ENCODE data around the gene CASP2. TPM values are rescaled to one million over a fixed set of nuclear protein-coding genes. Genes with fewer than 3 reads are reported as not detected.

The CASP2 gene
- total RNA-seq, 1 donor from 2014 or later: 62.2 TPM

GRCh38 chr7:143320620-143321019, 32.5 kb downstream of the CASP2 start:
- Mint-ChIP-seq H3K36me3 (ENCODE audit: low read depth) (no peaks in the 10 kb centered on the region), H3K4me1 (peaks cover 17% of the 10 kb centered on the region), H3K27me3 (no peaks in the 10 kb centered on the region), H3K4me3 (no peak overlapping the region), H3K9me3 (no peaks in the 10 kb centered on the region), H3K27ac (no peak overlapping the region)
- CTCF ChIA-PET: no interaction called here
- ATAC-seq (ENCODE audit: low read depth) (no peak), DNase-seq (no peak)
- intact Hi-C loops (cut with micrococcal nuclease): no loop called here
- POLR2A ChIA-PET: no interaction called here
- TF ChIP-seq, protein P1, sequence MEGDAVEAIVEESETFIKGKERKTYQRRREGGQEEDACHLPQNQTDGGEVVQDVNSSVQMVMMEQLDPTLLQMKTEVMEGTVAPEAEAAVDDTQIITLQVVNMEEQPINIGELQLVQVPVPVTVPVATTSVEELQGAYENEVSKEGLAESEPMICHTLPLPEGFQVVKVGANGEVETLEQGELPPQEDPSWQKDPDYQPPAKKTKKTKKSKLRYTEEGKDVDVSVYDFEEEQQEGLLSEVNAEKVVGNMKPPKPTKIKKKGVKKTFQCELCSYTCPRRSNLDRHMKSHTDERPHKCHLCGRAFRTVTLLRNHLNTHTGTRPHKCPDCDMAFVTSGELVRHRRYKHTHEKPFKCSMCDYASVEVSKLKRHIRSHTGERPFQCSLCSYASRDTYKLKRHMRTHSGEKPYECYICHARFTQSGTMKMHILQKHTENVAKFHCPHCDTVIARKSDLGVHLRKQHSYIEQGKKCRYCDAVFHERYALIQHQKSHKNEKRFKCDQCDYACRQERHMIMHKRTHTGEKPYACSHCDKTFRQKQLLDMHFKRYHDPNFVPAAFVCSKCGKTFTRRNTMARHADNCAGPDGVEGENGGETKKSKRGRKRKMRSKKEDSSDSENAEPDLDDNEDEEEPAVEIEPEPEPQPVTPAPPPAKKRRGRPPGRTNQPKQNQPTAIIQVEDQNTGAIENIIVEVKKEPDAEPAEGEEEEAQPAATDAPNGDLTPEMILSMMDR (IDR thresholded peaks at IDR 0.05): no peak

DNA sequence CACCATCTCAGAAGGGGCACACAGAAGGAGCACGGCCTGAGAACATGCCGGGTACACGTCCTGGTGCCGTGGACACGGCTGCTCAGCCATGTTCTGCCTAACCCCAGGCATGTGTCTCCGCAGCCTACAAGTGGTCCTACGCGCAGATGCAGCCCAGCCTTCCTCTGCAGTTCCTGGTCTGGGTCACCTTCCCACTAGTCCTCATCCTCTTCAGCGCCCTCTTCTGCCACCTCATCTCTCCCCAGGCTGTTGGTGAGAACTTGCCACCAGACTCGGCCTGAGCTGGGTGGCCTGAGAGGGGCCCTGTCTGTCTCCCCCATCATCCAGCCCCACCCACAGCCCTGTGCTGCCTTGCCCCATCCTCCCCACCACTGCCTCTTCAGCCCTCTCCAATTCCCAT, 33.1 kb downstream of the CASP2 start:
- ChIA-PET POLR2A (no interaction called here), CTCF (no interaction called here)
- DNase-seq (no peak), ATAC-seq (ENCODE audit: low read depth) (no peak)
- intact Hi-C loops (cut with micrococcal nuclease): no loop called here
- H3K27me3 Mint-ChIP-seq: no peaks in the 10 kb centered on the region
- H3K36me3 Mint-ChIP-seq (ENCODE audit: low read depth): no peaks in the 10 kb centered on the region
- TF ChIP-seq, protein P1 (IDR thresholded peaks at IDR 0.05): no peak
- H3K27ac Mint-ChIP-seq: no peak overlapping the region
- H3K4me3 Mint-ChIP-seq: no peak overlapping the region
- H3K9me3 Mint-ChIP-seq: no peaks in the 10 kb centered on the region
- H3K4me1 Mint-ChIP-seq: peaks cover 23% of the 10 kb centered on the region

DNA sequence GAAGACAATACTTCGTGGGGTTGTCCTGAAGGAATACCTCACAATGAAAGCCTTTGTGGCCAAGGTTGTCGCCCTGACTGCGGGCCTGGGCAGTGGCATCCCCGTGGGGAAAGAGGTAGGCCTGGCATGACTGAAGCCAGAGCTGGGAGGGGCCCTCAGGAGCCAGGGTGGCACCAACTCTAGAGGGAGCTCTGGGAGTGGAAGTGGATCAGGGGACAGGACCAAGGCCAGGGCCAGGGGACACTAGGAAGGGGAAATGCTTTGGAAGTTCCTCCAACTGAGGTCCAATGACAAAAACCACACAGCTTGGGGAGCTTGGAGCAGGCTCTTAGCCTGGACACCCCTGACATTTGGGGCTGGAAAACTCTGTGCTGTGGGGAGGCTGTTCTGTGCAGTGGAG, 33.6 kb downstream of the CASP2 start:
- TF ChIP-seq, protein P1 (IDR thresholded peaks at IDR 0.05): no peak
- CTCF ChIA-PET: no interaction called here
- Mint-ChIP-seq H3K27ac (no peak overlapping the region), H3K9me3 (no peaks in the 10 kb centered on the region), H3K4me3 (no peak overlapping the region), H3K27me3 (no peaks in the 10 kb centered on the region), H3K4me1 (peaks cover 27% of the 10 kb centered on the region), H3K36me3 (ENCODE audit: low read depth) (no peaks in the 10 kb centered on the region)
- intact Hi-C loops (cut with micrococcal nuclease): no loop called here
- POLR2A ChIA-PET: no interaction called here
- ATAC-seq (ENCODE audit: low read depth) (no peak), DNase-seq (no peak)

DNA sequence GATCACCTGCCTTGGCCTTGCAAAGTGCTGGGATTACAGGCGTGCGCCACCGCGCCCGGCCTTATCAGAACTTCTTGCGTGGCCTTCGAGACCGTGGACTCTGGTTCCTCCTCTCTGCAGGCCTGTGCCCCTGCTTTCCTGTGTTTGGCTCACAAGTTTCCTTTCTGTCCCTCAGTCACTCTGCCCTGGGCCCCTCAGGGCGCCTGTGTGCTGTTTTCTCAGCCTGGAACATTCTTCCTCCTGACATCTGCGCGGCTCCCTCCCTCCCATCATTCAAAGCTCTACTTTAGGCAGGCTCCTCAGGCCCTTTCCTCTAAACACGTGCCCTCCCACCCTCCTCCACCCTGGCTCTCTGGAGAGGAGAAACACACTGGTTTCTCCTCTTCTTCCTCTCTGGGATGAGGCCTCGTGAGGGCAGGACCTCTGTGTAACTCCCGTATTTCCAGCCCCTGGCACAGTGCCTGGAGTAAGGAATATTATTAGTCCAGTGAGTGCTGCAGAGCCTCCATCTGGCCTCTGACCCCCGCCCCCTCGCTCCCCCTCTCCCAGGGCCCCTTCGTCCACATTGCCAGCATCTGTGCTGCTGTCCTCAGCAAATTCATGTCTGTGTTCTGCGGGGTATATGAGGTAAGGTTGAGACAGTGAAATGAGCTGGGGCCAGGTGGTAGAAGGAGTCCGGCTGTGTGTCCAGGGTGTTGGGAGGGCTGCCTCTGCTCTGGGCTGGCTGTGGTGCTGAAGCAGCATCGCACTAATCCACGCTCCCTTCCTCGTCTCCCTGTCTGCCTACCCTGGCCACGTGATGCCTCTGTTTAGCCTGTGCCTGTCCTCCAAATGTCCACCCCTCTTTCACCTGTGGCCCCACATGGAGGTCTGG, 34.8 kb downstream of the CASP2 start:
- ATAC-seq (ENCODE audit: low read depth): no peak
- Mint-ChIP-seq H3K4me3 (no peak overlapping the region), H3K27me3 (no peaks in the 10 kb centered on the region), H3K36me3 (ENCODE audit: low read depth) (no peaks in the 10 kb centered on the region), H3K9me3 (no peaks in the 10 kb centered on the region), H3K4me1 (peaks cover 36% of the 10 kb centered on the region), H3K27ac (no peak overlapping the region)
- TF ChIP-seq, protein P1 (IDR thresholded peaks at IDR 0.05): no peak
- DNase-seq: no peak
- ChIA-PET POLR2A (no interaction called here), CTCF (no interaction called here)
- intact Hi-C loops (cut with micrococcal nuclease): no loop called here

DNA sequence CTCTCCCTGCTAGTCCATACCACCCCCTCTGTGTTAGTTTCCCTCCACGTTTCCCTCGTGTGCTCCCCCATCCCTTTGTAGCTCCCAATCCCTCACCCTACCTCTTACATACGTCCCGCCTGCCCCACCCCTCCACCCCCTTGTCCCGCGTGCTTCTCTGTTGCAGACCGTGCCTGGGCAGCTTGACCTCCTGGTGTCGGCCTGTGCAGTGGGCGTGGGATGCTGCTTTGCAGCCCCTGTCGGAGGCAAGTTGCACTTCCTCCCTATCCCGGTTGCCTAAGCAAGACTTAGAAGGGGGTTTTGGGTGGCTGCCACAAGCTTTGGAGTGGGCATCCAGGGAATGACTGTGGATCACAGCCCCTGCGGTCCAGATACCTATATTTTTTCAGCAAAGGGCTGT, 35.5 kb downstream of the CASP2 start:
- TF ChIP-seq, protein P1 (IDR thresholded peaks at IDR 0.05): no peak
- Mint-ChIP-seq H3K36me3 (ENCODE audit: low read depth) (no peaks in the 10 kb centered on the region), H3K9me3 (no peaks in the 10 kb centered on the region), H3K4me1 (peaks cover 42% of the 10 kb centered on the region), H3K27ac (no peak overlapping the region), H3K4me3 (no peak overlapping the region), H3K27me3 (no peaks in the 10 kb centered on the region)
- DNase-seq (no peak), ATAC-seq (ENCODE audit: low read depth) (no peak)
- POLR2A ChIA-PET: no interaction called here
- CTCF ChIA-PET: no interaction called here
- intact Hi-C loops (cut with micrococcal nuclease): no loop called here
